HS-27A (cell line): ENCODE measurements around the gene COX4I1.
"Not testable (repeated sequence)": the region's sequence is repeated elsewhere in the genome, so short reads cannot be mapped to it uniquely, and the experiment has no call there.

Experiments
- DNase-seq: peaks from one replicate; pipeline ENCODE4 v3.0.0-alpha.2; 2012; ENCODE audit warnings: low read depth, missing footprints

Gene COX4I1

GRCh38 chr16:85800321-85800669 lies 800 bp downstream of the COX4I1 start:
- DNase-seq, result no peak

DNA sequence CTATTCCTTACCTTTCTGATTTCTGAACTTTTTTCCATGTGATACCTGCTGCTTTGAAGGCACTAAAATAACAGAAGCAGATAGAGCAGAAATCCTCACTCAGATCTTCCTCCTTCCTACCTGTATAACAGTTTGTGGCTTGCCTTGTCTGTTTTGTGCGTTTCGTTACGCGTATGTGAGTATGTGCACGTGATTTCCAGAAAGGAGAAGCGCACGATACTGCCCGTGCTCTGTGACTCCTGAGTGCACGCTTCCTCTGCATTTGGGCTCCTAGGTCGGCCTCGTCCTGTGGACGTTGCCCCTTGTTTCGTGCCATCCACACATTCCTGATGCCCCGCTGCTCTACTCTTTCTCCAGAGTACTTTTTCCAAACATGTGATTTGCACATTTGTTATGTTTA lies 4.1 kb downstream of the COX4I1 start:
- no peak for DNase-seq

- no peak for DNase-seq
These were observed 6.0 kb downstream of the COX4I1 start for GRCh38 chr16:85805442-85806045.

DNA sequence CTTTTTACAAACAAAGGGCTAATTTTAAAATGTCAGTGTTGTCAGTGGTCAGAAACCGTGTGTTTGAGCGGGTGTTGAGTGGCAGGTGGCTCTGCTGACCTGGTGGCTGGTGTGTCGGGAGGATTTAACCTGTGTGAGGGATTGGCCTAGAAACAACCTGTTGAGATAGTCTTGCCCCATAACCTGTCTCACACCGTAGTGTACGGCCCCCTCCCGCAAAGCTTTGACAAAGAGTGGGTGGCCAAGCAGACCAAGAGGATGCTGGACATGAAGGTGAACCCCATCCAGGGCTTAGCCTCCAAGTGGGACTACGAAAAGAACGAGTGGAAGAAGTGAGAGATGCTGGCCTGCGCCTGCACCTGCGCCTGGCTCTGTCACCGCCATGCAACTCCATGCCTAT lies 7.0 kb downstream of the COX4I1 start:
- no peak for DNase-seq

DNA sequence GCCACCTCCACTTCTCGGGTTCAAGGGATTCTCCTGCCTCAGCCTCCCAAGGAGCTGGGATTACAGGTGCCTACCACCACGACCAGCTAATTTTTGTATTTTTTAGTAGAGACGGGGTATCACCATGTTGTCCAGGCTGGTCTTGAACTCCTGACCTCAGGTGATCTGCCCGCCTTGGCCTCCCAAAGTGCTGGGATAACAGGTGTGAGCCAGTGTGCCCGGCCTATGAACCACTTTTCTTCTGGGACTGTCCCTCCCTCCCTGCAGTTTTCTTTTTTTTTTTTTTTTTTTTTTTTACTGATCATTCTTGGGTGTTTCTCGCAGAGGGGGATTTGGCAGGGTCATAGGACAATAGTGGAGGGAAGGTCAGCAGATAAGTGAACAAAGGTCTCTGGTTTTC lies 7.8 kb downstream of the COX4I1 start:
- DNase-seq, result not testable (repeated sequence)

DNA sequence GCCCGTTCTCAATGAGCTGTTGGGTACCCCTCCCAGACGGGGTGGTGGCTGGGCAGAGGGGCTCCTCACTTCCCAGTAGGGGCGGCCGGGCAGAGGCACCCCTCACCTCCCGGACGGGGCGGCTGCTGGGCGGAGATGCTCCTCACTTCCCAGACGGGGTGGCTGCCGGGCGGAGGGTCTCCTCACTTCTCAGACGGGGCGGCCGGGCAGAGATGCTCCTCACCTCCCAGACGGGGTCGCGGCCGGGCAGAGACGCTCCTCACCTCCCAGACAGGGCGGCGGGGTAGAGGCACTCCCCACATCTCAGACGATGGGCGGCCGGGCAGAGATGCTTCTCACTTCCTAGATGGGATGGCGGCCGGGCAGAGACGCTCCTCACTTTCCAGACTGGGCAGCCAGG lies 8.6 kb downstream of the COX4I1 start:
- DNase-seq, result not testable (repeated sequence)

DNA sequence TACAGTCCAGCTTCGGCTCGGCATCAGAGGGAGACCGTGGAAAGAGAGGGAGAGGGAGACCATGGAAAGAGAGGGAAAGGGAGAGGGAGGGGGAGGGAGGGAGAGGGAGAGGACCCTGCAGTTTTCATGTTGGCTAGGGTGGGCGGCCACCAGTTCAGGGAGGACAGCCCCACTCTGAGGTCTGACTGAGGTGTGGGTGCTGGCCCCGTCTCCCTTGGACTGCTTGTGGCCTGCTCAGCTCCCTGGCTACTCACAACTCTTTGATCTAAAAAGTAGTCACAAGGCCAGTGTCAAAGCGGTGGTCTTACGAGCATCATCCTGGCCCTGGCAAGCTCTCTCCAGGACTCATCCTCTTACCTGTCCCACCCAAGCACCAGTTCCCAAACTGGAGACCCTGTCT lies 9.4 kb downstream of the COX4I1 start:
- no peak for DNase-seq

DNA sequence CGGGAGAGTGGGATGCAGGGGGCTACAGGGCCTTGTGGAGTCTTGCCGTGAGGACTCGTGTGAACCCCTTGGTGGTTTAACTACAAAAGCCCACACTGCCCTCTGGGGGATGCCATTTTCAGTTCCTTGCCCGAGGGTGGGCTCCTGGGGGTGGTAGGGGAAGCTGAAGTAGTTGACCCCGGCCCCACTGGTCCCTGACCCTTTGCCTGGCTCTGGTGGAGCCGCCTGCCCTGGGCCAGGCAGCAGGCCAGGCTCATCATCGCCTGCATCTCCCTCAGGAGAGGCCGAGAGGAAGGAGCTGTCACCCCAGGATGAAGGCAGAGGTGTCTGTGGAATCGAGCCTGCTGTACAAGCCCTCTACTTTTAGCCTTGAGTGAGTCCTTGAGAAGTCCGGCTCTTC lies 10.2 kb downstream of the COX4I1 start:
- no peak for DNase-seq

DNA sequence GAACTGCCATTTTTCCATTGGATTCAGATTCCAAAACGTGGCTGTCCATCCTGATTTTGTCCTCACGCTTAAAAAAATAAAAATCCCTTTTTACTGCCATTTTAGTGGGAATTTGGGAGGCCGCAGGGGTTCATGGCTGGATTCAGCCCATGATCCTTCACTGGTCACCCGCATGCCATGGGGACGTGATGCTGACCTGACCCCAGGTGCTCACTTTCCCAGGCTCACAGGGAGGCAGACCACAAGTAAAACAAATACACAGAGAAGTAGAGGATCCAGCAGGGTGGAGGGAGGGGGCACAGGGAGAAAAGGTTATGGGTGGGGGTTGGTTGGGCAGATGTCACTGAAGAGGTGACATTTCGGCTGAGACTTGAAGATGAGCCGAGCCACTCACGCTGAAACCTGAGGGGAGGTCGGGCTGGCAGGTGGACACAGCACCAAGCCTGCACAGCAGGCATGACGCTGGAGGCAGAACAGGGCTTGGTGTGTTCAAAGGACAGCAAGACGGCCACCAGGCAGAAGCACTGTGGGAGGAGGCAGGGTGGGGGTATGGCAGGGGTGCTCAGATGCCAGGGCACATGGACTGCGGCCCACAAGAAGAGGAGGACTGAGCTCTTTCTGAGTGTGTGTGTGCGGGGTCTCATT lies 10.7 kb downstream of the COX4I1 start:
- DNase-seq, result no peak

GRCh38 chr16:85810742-85811115 lies 11.2 kb downstream of the COX4I1 start:
- no peak for DNase-seq

DNA sequence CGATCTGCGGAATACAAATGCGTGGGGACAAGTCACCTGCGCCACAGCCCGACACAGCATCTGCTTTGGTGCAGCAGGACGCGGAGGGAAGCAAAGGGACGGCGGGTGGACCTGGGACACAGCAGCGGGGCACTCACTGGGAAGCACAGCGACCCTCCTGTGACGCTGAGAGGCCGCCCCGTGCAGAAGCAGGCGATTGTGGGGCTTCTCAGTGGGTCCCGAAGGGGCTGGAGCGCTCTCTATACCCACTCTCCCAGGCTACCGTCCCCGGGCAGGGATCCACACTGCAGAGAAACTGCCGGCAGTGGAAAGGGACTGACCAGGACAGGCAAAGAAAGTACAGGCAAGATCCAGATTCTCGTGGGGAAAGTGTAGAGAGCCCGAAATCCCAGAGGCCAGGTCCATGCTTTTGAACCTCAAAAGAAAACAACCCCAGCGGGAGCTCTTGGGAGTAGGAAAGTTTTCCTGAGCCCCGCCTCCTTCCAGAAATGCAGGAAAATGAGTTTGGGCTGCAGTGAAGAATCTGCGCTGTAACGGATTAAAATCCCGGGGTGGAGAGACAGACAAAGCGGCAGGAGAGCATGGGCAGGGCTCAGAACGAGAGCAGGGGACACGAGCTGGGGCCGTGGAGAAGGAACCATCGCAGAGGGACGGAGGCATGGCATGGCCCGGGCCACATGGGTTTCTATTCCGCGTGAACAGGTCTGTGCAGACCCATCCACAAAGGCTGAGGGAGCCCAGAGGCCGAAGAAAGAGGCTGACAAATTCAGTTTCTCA lies 12.7 kb downstream of the COX4I1 start:
- DNase-seq, result no peak

DNA sequence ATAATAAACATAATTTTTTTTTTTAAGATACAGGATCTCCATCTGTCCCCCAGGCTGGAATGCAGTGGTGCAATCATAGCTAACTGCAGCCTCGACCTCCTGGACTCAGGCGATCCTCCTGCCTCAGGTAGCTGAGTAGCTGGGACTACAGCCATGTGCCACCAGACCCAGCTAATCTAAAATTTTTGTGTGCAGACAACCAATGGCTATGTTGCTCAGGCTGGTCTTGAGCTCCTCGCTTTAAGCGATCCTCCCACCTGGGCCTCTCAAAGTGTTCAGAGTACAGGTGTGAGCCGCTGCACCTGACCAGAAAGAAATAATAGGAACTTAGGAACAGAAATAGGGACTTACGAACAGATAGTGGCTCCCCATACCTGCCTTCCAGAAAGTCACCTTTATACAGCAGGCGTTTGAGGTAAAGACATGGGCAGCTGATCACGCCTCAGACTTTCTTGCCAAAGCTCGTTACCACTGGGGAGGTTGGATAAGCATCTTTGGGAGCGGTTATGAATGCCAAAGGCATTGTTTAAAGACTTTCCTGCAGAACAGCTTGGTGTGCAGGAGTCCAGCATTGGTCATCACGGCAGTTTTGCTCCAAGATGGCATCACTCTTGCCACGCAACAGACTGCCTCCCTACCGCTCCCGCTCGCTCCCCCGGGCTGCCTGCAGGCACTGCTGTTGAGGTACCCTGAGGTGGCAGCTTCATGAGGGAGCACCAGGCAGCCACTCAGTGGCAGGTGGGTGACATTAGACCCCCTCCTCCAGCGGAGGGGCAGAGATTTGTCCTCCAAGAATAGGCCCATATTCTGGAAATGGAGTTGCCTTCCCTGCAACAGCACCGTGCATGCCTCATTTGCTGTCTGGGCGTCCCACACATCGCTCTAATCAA lies 13.6 kb downstream of the COX4I1 start:
- no peak for DNase-seq

DNA sequence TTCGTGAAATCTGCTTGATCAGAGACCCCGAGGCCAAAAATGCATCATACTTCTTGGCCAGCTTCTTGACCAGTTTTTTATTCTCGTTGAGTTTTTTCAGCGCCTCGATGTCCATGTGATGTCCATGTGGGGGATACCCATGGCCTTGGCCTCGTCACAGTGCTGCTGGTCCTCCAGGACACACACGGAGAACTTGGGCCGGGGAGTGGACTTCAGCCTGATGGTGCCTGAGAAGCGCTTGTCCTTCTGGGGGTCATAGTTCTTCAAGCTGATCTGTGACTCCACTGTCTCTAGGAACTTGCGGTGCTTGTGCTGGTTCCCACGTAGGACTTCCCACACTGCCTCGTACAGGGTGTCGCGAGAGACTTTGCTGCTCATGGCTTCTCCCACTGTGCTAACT lies 16.7 kb downstream of the COX4I1 start:
- no peak for DNase-seq

DNA sequence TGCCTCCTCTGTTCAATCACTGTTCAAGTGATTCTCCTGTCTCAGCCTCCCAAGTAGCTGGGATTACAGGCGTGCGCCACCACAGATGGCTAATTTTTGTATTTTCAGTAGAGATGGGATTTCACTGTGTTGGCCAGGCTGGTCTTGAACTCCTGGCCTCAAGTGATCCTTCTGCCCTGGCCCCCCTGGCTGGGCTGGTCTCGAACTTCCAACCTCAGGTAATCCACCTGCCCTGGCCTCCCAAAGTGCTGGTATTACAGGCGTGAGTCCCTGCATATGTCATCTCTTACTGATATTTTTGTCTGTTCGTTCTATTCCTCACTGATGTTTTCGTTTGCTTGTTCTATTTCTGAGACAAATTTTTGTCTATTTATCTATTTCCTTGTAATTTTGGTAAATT lies 17.7 kb downstream of the COX4I1 start:
- not testable (repeated sequence) for DNase-seq

DNA sequence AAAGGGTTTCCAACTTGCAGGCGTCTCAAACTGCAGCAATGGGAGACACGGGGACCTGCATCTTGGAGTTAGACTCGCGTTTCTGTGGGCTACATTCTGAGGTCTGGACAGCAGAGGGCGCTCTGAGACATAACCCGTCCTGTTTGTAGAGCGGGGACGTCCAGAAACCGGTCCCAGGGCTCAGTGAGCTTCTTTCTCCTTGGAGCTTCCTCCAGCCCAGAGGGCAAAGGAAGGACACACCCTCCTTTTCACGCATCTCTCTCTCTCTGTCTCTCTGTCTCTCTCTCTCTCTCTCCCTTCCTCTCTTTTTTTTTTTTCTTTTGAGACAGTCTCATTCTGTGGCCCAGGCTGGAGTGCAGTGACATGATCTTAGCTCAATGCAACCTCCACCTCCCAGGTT lies 19.8 kb downstream of the COX4I1 start:
- DNase-seq, result peak; percentile 48

DNA sequence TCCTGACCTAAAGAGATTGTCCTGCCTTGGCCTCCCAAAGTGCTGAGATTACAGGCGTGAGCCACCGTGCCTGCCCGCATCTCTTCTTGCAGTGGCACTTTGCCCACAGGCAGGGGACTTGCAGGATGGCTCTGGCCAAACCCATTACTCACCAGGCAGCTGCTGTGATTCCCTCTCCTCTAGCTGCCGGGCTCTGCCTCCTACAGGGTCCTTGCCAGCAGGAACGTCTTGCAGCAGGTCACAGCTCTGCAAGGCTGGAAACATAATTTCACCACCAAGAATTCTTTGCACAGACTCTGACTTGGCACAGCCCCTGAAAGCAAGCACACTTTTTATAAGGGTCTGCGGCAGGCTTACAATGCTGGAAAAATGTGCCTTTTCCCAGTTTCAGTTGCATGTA lies 20.3 kb downstream of the COX4I1 start:
- DNase-seq, result no peak

GRCh38 chr16:85820604-85821372 lies 21.3 kb downstream of the COX4I1 start:
- DNase-seq, result no peak

DNA sequence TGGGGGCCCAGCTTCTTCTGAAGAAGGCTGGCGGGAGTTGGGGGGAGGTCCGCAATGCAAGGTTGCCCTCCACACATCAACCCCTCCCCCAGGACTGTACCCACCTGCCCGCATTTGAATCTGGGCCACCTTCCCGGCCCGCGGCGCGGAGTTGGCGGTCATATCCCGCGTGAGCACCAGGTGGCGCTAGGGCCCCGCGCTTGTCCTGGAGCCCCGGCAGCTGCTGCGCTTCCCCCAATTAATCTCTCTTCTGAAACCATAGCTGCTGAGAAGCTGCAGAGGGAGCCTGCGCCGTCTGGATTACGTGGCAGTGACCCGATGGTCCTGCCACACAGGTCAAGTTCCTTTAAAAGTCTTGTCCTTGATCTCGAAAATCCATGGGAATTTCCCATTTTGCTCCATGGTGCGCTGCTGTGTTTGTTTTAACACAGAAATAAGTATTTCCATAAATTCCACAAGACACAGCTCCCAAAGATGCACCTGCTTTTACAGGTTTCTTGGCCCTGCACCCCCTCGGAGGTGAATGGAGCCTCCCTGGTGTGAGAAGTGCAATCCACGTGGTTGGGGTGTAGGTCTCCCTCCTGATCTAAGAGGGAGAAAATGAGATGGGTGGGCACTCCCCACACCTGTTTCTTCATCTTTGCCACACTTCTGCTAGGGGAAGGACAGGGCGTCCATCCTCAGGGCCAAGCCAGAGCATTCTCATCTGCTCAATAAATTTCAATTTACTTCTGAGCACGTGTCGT lies 22.1 kb downstream of the COX4I1 start:
- DNase-seq, result peak; percentile 7

GRCh38 chr16:85822145-85822544 lies 22.6 kb downstream of the COX4I1 start:
- DNase-seq, result no peak

DNA sequence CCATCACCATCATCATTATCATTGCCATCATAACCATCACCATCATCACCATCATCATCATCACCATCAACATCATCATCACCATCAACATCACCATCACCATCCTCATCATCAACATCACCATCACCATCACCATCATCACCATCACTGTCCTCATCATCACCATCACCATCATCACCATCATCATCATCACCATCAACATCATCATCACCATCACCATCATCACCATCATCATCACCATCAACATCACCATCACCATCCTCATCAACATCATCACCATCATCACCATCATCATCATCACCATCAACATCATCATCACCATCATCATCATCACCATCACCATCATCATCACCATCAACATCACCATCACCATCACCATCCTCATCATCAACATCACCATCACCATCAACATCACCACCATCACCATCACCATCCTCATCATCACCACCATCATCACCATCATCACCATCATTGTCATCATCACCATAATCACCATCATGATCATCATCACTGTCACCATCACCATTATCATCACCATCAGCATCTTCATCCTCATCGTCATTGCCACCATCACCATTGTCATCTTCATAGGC lies 23.9 kb downstream of the COX4I1 start:
- no peak for DNase-seq
